Loucy (cell line): ENCODE results near the gene PPA2.

Experiments
- CTCF ChIP-seq: fragments of 200-600 bp; sonication (generic); conservative IDR thresholded peaks from 2 replicates; pipeline ENCODE4 v1.5.1; 2014; ENCODE audit warnings: mild to moderate bottlenecking, antibody characterized with exemption, low read length
- EZH2phosphoT487 ChIP-seq: fragments of 200-600 bp; IDR thresholded peaks from 2 replicates; pipeline ENCODE4 v1.6.1; 2018; ENCODE audit warnings: antibody characterized with exemption, mild to moderate bottlenecking, moderate library complexity, borderline replicate concordance

- TF ChIP-seq CTCF (no peak), EZH2phosphoT487 (no peak)
Observed at GRCh38 chr4:105369988-105370387, 103.9 kb downstream of the PPA2 start.
